ENCODE results near the gene MBL2. TPM values are rescaled to one million over a fixed set of nuclear protein-coding genes. Genes with fewer than 3 reads are reported as not detected.

MBL2 gene
- total and polyA plus RNA-seq, 2 experiments from 2014 or later = not detected

GRCh38 chr10:52740913-52741675 lies 31.5 kb downstream of the MBL2 start:
- no peaks in the 10 kb centered on the region for H3K9me3 ChIP-seq (ENCODE audit: low read depth)
- DNase-seq (ENCODE audit: low read depth in 1 of 2, low spot score in 1 of 2) = peak; percentile 60 to 62
- TF ChIP-seq, protein P1, sequence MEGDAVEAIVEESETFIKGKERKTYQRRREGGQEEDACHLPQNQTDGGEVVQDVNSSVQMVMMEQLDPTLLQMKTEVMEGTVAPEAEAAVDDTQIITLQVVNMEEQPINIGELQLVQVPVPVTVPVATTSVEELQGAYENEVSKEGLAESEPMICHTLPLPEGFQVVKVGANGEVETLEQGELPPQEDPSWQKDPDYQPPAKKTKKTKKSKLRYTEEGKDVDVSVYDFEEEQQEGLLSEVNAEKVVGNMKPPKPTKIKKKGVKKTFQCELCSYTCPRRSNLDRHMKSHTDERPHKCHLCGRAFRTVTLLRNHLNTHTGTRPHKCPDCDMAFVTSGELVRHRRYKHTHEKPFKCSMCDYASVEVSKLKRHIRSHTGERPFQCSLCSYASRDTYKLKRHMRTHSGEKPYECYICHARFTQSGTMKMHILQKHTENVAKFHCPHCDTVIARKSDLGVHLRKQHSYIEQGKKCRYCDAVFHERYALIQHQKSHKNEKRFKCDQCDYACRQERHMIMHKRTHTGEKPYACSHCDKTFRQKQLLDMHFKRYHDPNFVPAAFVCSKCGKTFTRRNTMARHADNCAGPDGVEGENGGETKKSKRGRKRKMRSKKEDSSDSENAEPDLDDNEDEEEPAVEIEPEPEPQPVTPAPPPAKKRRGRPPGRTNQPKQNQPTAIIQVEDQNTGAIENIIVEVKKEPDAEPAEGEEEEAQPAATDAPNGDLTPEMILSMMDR (IDR thresholded peaks at IDR 0.05; ENCODE audit: low read depth, low read length) = peak; percentile 94
- H3K36me3 ChIP-seq = no peaks in the 10 kb centered on the region
- H3K27ac ChIP-seq = no peak overlapping the region
- H3K4me3 ChIP-seq = no peak overlapping the region
- H3K4me1 ChIP-seq (ENCODE audit: low read depth) = no peaks in the 10 kb centered on the region
- peaks cover 14% of the 10 kb centered on the region for H3K27me3 ChIP-seq

GRCh38 chr10:52740155-52740549 lies 32.4 kb downstream of the MBL2 start:
- TF ChIP-seq, protein P1 (IDR thresholded peaks at IDR 0.05; ENCODE audit: low read depth, low read length) = no peak
- Histone ChIP-seq H3K9me3 (ENCODE audit: low read depth) (no peaks in the 10 kb centered on the region), H3K4me3 (no peak overlapping the region), H3K27me3 (peaks cover 14% of the 10 kb centered on the region), H3K36me3 (no peaks in the 10 kb centered on the region), H3K4me1 (ENCODE audit: low read depth) (no peaks in the 10 kb centered on the region), H3K27ac (no peak overlapping the region)
- DNase-seq (ENCODE audit: low read depth in 1 of 2, low spot score in 1 of 2) = no peak

DNA sequence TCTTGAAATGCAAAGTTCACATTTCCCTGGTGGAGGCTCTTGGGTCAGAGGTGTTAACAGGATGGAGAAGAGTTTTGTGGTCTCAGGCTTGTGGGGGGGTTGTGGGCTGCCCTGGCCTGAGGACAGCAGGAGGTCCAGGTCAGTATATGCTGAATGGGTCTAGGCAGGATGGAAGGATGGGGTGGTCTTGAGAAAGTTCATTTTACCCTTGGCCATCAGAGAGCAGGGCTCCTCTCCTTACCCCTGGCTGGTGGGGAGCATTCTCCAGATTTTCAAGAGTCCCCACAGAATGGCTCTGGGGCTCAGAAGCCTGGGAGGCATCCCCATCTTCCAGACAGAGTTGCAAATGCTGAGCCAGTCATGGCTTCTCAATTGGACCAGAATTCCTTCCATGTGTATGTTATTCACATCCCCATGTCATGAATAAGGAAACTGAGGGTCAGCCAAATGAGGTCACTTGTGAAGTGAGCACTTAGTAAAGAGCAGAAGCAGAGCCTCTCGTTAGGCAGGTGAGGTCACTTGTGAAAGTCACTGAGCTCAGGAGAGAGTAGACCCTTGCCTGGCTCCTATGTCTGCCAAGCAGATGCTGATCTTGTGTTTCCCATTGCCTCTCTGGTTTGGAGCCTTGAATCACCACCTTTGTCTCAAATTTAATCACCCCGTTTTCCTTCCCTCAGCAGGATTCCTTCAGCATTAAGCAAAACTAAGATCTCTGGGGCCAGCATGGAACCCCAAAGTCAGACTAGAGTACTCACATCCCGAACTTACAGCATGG lies 33.0 kb downstream of the MBL2 start:
- Histone ChIP-seq H3K27me3 (peaks cover 14% of the 10 kb centered on the region), H3K4me1 (ENCODE audit: low read depth) (no peaks in the 10 kb centered on the region), H3K4me3 (no peak overlapping the region), H3K9me3 (ENCODE audit: low read depth) (no peaks in the 10 kb centered on the region), H3K36me3 (no peaks in the 10 kb centered on the region), H3K27ac (no peak overlapping the region)
- no peak for DNase-seq (ENCODE audit: low read depth in 1 of 2, low spot score in 1 of 2)
- TF ChIP-seq, protein P1 (IDR thresholded peaks at IDR 0.05; ENCODE audit: low read depth, low read length) = no peak

- H3K4me1 ChIP-seq (ENCODE audit: low read depth) = no peaks in the 10 kb centered on the region
- H3K27ac ChIP-seq = no peak overlapping the region
- H3K27me3 ChIP-seq = peaks cover 14% of the 10 kb centered on the region
- TF ChIP-seq, protein P1 (IDR thresholded peaks at IDR 0.05; ENCODE audit: low read depth, low read length) = no peak
- H3K9me3 ChIP-seq (ENCODE audit: low read depth) = no peaks in the 10 kb centered on the region
- no peaks in the 10 kb centered on the region for H3K36me3 ChIP-seq
- DNase-seq (ENCODE audit: low read depth in 1 of 2, low spot score in 1 of 2) = no peak
- H3K4me3 ChIP-seq = no peak overlapping the region
These were observed 33.6 kb downstream of the MBL2 start for GRCh38 chr10:52738951-52739350.

DNA sequence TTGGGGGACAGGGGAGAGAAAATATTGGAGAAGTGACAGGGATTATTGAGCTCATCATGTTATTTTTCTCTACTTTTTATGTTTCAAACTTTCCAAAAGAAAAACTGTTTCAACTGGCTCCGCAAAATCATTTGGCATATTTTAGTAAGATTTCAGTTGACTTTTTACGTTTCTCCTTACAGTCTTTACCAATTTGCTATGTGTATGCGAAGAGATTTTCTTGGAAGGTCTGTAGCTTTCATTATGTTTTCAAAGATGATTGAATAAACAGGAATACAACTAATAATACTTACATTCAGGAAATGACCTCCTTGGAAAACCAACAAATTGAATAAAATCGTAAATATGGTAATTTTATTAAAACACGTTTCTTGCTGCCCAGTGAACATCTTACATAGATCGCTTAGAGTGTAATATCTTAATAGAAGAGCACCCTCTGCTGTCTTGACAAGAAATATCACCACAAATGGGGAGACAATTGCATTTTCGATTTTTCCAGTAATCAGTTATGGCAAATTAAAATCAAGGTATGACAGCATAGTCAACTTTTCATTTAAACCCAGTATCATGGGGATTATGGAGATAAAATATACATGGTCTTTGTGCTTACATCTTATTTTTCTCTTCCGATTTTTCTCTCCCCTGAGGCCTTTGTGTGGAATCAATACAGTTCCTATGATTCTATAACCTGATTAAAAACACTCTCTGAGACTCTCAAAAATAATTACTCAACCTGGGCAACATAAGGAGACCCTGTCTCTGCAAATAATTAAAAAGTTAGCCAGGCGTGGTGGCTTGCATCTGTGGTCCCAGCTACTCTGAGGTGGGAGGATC lies 43.1 kb downstream of the MBL2 start:
- no peak overlapping the region for H3K27ac ChIP-seq
- H3K36me3 ChIP-seq = no peaks in the 10 kb centered on the region
- TF ChIP-seq, protein P1 (IDR thresholded peaks at IDR 0.05; ENCODE audit: low read depth, low read length) = peak; percentile 48
- H3K9me3 ChIP-seq (ENCODE audit: low read depth) = no peaks in the 10 kb centered on the region
- DNase-seq (ENCODE audit: low read depth in 1 of 2, low spot score in 1 of 2) = peak; percentile 41 to 61
- peaks cover 19% of the 10 kb centered on the region for H3K27me3 ChIP-seq
- H3K4me1 ChIP-seq (ENCODE audit: low read depth) = no peaks in the 10 kb centered on the region
- H3K4me3 ChIP-seq = no peak overlapping the region
